Fibroblast of lung (primary cell): ENCODE data around the gene PLEKHA4.

Source experiments
- EZH2 ChIP-seq: IDR thresholded peaks from 2 replicates; pipeline ENCODE4 v1.5.1; 2012; ENCODE audit warnings: low read length, control low read depth, mild to moderate bottlenecking; ENCODE audit errors: missing control alignments
- TF ChIP-seq, protein P1 (sequence below), 2 donors: IDR thresholded peaks in 1 of 2; conservative IDR thresholded peaks in 1 of 2; 1 replicate in 1 of 2; 2 replicates in 1 of 2; pipeline ENCODE4 v1.5.1; 2011 to 2012; ENCODE audit warnings: low read length in 2 of 2, control low read depth in 1 of 2, inconsistent platforms in 1 of 2, low read depth in 1 of 2, mild to moderate bottlenecking in 1 of 2

DNA sequence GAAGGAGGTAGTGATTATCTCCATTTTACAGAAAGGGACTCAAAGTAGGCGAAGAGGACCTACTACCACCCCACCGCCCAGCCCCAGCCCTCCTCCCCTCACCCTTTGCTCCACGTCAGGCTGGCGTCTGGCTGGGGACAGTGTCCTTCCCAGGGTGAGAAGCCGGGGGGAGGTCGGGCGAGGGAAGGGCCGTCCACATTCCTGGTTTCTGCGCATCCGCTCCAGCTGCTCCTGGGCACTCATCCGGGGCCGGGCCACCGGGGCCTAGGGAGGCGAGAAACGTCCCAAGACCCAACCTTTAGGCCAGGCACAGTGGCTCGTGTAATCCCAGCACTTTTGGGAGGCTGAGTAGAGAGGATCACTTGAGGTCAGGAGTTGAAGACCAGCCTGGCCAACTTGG, 27.4 kb downstream of the PLEKHA4 start:
- TF ChIP-seq EZH2 = no peak
- TF ChIP-seq, protein P1, sequence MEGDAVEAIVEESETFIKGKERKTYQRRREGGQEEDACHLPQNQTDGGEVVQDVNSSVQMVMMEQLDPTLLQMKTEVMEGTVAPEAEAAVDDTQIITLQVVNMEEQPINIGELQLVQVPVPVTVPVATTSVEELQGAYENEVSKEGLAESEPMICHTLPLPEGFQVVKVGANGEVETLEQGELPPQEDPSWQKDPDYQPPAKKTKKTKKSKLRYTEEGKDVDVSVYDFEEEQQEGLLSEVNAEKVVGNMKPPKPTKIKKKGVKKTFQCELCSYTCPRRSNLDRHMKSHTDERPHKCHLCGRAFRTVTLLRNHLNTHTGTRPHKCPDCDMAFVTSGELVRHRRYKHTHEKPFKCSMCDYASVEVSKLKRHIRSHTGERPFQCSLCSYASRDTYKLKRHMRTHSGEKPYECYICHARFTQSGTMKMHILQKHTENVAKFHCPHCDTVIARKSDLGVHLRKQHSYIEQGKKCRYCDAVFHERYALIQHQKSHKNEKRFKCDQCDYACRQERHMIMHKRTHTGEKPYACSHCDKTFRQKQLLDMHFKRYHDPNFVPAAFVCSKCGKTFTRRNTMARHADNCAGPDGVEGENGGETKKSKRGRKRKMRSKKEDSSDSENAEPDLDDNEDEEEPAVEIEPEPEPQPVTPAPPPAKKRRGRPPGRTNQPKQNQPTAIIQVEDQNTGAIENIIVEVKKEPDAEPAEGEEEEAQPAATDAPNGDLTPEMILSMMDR (conservative IDR thresholded peaks at IDR 0.05 in 1 of 2, IDR thresholded peaks at IDR 0.05 in 1 of 2; ENCODE audit: low read depth in 1 of 2, low read length in 2 of 2) = no peak
